GM12873 (cell line): ENCODE measurements around the gene SS18L1.

Source experiments
- CTCF ChIP-seq: IDR thresholded peaks from 2 replicates; pipeline ENCODE4 v1.5.1; 2012; ENCODE audit warnings: low read depth, mild to moderate bottlenecking, moderate library complexity, low read length, control low read depth; ENCODE audit not compliant: insufficient read depth; ENCODE audit errors: missing control alignments

The SS18L1 gene

GRCh38 chr20:62210496-62210855, 66.9 kb downstream of the SS18L1 start:
- TF ChIP-seq CTCF: no peak

DNA sequence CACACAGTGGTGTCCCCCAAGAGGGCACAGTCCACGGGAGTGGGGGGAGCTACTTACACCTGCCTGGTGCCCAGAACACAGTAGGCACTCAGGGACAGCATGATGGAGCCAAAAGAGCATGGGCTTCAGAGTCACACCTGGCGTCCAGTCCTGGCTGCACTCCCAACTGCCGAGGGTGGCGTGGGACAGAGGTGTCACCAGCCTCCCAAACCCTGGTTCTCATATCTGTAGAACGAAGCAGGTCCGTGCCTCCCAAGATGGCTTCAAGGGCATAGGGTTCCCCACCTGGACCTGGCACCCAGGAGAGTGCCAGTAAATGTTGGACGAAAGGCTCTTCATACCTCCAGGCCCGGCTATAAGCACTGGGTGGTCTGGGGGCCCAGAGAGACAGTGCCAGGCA, 67.6 kb downstream of the SS18L1 start:
- no peak for TF ChIP-seq CTCF

- TF ChIP-seq CTCF: no peak
Measured at GRCh38 chr20:62211769-62212288, 68.3 kb downstream of the SS18L1 start.

DNA sequence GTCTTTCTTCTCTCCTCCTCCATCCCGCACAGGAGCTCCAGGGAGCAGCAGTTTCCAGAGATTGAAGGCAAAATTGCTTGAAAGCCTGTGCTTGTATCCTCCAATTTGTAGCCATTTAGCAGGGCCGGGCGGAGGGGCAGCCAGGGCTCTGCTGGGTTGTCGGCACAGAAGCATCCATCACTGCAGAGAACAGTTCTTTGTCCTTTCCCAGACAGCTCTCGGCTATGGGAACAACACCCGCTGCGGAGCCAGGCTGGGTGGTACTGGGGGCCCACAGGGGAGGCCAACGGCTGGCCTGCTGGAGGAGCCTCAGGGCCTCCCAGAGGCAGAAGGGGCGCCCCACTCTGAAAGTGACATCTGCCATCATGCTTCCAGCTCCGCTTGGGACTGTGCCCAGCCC, 68.7 kb downstream of the SS18L1 start:
- no peak for TF ChIP-seq CTCF

GRCh38 chr20:62214067-62214466, 70.5 kb downstream of the SS18L1 start:
- TF ChIP-seq CTCF: no peak

DNA sequence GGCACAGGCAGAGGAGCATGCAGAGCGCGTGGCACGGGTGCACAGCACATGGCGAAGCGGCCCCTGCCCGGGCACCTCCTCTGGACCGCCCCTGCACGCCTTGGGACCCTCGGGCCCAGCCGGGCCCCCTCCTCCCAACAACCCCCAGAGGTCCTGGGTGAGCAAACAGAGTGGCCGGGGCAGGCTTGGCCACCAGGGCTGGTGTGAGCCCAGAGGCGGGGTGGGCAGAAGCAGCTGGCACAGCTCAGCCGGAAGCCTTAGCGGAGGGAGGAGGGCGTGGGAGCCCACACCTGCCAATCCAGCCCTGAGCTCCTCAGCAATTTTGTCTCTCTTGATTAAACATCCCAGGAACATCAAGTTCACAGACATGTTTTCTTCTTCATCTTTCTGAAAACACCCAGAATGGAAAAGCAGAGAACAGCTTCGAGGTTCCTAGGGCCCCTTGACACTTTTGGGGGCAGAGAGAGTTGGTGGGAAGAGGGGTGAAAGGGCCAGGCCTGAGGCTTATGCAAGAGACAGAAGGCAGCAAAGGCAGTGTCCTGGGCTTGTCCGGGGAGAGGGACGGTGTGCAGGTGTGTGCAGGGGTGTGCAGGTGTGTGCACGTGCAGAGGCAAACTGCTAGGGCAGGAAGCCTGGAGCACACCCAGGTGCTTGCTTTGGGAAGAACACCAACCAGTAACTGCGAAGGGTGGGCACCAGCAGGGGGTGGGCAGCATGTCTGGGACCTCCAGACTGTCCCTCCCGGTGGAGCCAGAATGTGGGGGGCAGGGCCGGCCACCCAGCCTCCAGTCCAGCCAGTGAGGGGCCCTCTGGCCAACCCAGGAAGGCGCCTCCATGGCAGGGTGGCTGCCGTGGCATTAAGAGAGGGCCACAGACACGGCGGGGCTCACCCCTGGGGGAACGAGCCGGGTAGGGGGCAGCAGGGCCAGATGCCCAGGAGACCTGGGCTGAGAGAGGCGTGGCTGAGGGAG, 71.7 kb downstream of the SS18L1 start:
- TF ChIP-seq CTCF: no peak

GRCh38 chr20:62215991-62216635, 72.5 kb downstream of the SS18L1 start:
- TF ChIP-seq CTCF: no peak
